ENCODE measurements around the gene POP4.
"Not testable (repeated sequence)": the region's sequence is repeated elsewhere in the genome, so short reads cannot be mapped to it uniquely, and the experiment has no call there.

Gene POP4

GRCh38 chr19:29614046-29614445, 8.0 kb downstream of the POP4 start:
- Mint-ChIP-seq H3K9me3 (no peaks in the 10 kb centered on the region), H3K27ac (no peak overlapping the region), H3K36me3 (peaks cover 71% of the 10 kb centered on the region), H3K4me3 (no peak overlapping the region), H3K4me1 (peaks cover 32% of the 10 kb centered on the region)
- ATAC-seq, result no peak
- no peak for DNase-seq (ENCODE audit: low spot score in 2 of 2)

GRCh38 chr19:29614780-29615179, 8.7 kb downstream of the POP4 start:
- no peak for DNase-seq (ENCODE audit: low spot score in 2 of 2)
- H3K9me3 Mint-ChIP-seq, result no peaks in the 10 kb centered on the region
- no peak overlapping the region for H3K27ac Mint-ChIP-seq
- H3K4me1 Mint-ChIP-seq, result peaks cover 33% of the 10 kb centered on the region
- no peak for ATAC-seq
- no peak overlapping the region for H3K4me3 Mint-ChIP-seq
- peaks cover 64% of the 10 kb centered on the region for H3K36me3 Mint-ChIP-seq

GRCh38 chr19:29615891-29616425, 9.9 kb downstream of the POP4 start:
- no peak for DNase-seq (ENCODE audit: low spot score in 2 of 2)
- Mint-ChIP-seq H3K36me3 (peaks cover 56% of the 10 kb centered on the region), H3K9me3 (no peaks in the 10 kb centered on the region), H3K4me1 (peaks cover 33% of the 10 kb centered on the region), H3K27ac (peak overlapping the region; percentile 29), H3K4me3 (no peak overlapping the region)
- ATAC-seq, result no peak

GRCh38 chr19:29616541-29616940, 10.5 kb downstream of the POP4 start:
- ATAC-seq, result no peak
- peaks cover 33% of the 10 kb centered on the region for H3K4me1 Mint-ChIP-seq
- H3K9me3 Mint-ChIP-seq, result no peaks in the 10 kb centered on the region
- peak overlapping the region; percentile 86 for H3K27ac Mint-ChIP-seq
- no peak for DNase-seq (ENCODE audit: low spot score in 2 of 2)
- no peak overlapping the region for H3K4me3 Mint-ChIP-seq
- peaks cover 50% of the 10 kb centered on the region for H3K36me3 Mint-ChIP-seq

- peaks cover 40% of the 10 kb centered on the region for H3K36me3 Mint-ChIP-seq
- peak overlapping the region; percentile 86 for H3K27ac Mint-ChIP-seq
- H3K4me3 Mint-ChIP-seq, result no peak overlapping the region
- ATAC-seq (no peak), DNase-seq (ENCODE audit: low spot score in 2 of 2) (no peak)
- H3K4me1 Mint-ChIP-seq, result peaks cover 43% of the 10 kb centered on the region
- H3K9me3 Mint-ChIP-seq, result no peaks in the 10 kb centered on the region
These were observed 11.5 kb downstream of the POP4 start for GRCh38 chr19:29617366-29618266.

GRCh38 chr19:29618434-29618833, 12.4 kb downstream of the POP4 start:
- no peak overlapping the region for H3K27ac Mint-ChIP-seq
- peaks cover 44% of the 10 kb centered on the region for H3K4me1 Mint-ChIP-seq
- no peak for DNase-seq (ENCODE audit: low spot score in 2 of 2)
- H3K36me3 Mint-ChIP-seq, result peaks cover 31% of the 10 kb centered on the region
- H3K4me3 Mint-ChIP-seq, result no peak overlapping the region
- no peak for ATAC-seq
- H3K9me3 Mint-ChIP-seq, result no peaks in the 10 kb centered on the region

- Mint-ChIP-seq H3K36me3 (peaks cover 27% of the 10 kb centered on the region), H3K4me1 (peaks cover 49% of the 10 kb centered on the region), H3K27ac (no peak overlapping the region), H3K9me3 (no peaks in the 10 kb centered on the region), H3K4me3 (no peak overlapping the region)
- DNase-seq (ENCODE audit: low spot score in 2 of 2), result no peak
- no peak for ATAC-seq
These were observed 12.8 kb downstream of the POP4 start for GRCh38 chr19:29618871-29619270.

- H3K27ac Mint-ChIP-seq, result peak overlapping the region; percentile 75
These were observed 14.9 kb downstream of the POP4 start for GRCh38 chr19:29620931-29621351.

GRCh38 chr19:29622166-29623070, 16.3 kb downstream of the POP4 start:
- DNase-seq (ENCODE audit: low spot score in 2 of 2) (peak in 1 of 2 donors; percentile 65), ATAC-seq (peak; percentile 29)
- peaks cover 57% of the 10 kb centered on the region for H3K4me1 Mint-ChIP-seq
- no peaks in the 10 kb centered on the region for H3K36me3 Mint-ChIP-seq
- peak overlapping the region; percentile 95 for H3K4me3 Mint-ChIP-seq
- H3K9me3 Mint-ChIP-seq, result no peaks in the 10 kb centered on the region
- peak overlapping the region; percentile 75 for H3K27ac Mint-ChIP-seq

More at GRCh38 chr19:29620931-29621351, 14.9 kb downstream of the POP4 start:
- Mint-ChIP-seq H3K4me1 (peaks cover 62% of the 10 kb centered on the region), H3K9me3 (no peaks in the 10 kb centered on the region), H3K36me3 (peaks cover 6% of the 10 kb centered on the region), H3K4me3 (peak overlapping the region; percentile 95)
- ATAC-seq (peak; percentile 62), DNase-seq (ENCODE audit: low spot score in 2 of 2) (no peak)

- H3K4me3 Mint-ChIP-seq, result peak overlapping the region; percentile 95
- peaks cover 56% of the 10 kb centered on the region for H3K4me1 Mint-ChIP-seq
- ATAC-seq, result peak; percentile 96
- peak; percentile 53 to 89 for DNase-seq (ENCODE audit: low spot score in 2 of 2)
- no peaks in the 10 kb centered on the region for H3K9me3 Mint-ChIP-seq
- H3K36me3 Mint-ChIP-seq, result no peaks in the 10 kb centered on the region
- H3K27ac Mint-ChIP-seq, result peak overlapping the region; percentile 96
These were observed 17.8 kb downstream of the POP4 start for GRCh38 chr19:29623726-29624488.

GRCh38 chr19:29624489-29625185, 18.6 kb downstream of the POP4 start:
- ATAC-seq (no peak), DNase-seq (ENCODE audit: low spot score in 2 of 2) (no peak)
- Mint-ChIP-seq H3K4me3 (peak overlapping the region; percentile 95), H3K9me3 (no peaks in the 10 kb centered on the region), H3K36me3 (no peaks in the 10 kb centered on the region), H3K4me1 (peaks cover 56% of the 10 kb centered on the region), H3K27ac (peak overlapping the region; percentile 96)

- Mint-ChIP-seq H3K27ac (peak overlapping the region; percentile 52), H3K36me3 (no peaks in the 10 kb centered on the region), H3K4me3 (peak overlapping the region; percentile 95), H3K9me3 (no peaks in the 10 kb centered on the region), H3K4me1 (peaks cover 50% of the 10 kb centered on the region)
- DNase-seq (ENCODE audit: low spot score in 2 of 2) (no peak), ATAC-seq (no peak)
These were observed 19.1 kb downstream of the POP4 start for GRCh38 chr19:29625186-29625651.

- peaks cover 38% of the 10 kb centered on the region for H3K4me1 Mint-ChIP-seq
- H3K36me3 Mint-ChIP-seq, result no peaks in the 10 kb centered on the region
- H3K27ac Mint-ChIP-seq, result peak overlapping the region; percentile 54
- no peak for ATAC-seq
- H3K4me3 Mint-ChIP-seq, result no peak overlapping the region
- no peak for DNase-seq (ENCODE audit: low spot score in 2 of 2)
- H3K9me3 Mint-ChIP-seq, result no peaks in the 10 kb centered on the region
These were observed 20.3 kb downstream of the POP4 start for GRCh38 chr19:29626386-29626785.

GRCh38 chr19:29626832-29627231, 20.7 kb downstream of the POP4 start:
- ATAC-seq; H3K4me3 Mint-ChIP-seq; H3K9me3 Mint-ChIP-seq; H3K36me3 Mint-ChIP-seq; DNase-seq (ENCODE audit: low spot score in 2 of 2): not testable (repeated sequence)
- Mint-ChIP-seq H3K4me1 (peaks cover 34% of the 10 kb centered on the region), H3K27ac (peak overlapping the region; percentile 54)
